Keratinocyte (primary cell): Measurements from ENCODE around the gene MEGF11. TPM values are rescaled to one million over a fixed set of nuclear protein-coding genes. Genes with fewer than 3 reads are reported as not detected.
A peak's percentile ranks its signal among the peaks of the same experiment; 100 is the strongest.

Source experiments
- DNase-seq: peaks from one replicate; pipeline ENCODE4 v3.0.0-alpha.2; 2011; ENCODE audit warnings: low read depth, missing footprints, low spot score
- FAIRE-seq: peaks from 2 replicates; lab custom pipeline; 2011; peaks lifted over from hg19 to GRCh38; lab: Jason Lieb, UNC
- H2AFZ ChIP-seq: 2 replicates; pipeline ENCODE4 v1.6.0; 2012; ENCODE audit warnings: low read length, control low read depth, inconsistent platforms; ENCODE audit not compliant: control insufficient read depth
- H3K27ac ChIP-seq: 2 replicates; pipeline ENCODE4 v1.5.1; 2011; ENCODE audit warnings: low read length; ENCODE audit not compliant: control insufficient read depth, insufficient read depth
- H3K27me3 ChIP-seq: 3 replicates; pipeline ENCODE4 v1.6.0; 2011; ENCODE audit warnings: low read length; ENCODE audit not compliant: control insufficient read depth, insufficient read depth; ENCODE audit errors: extremely low read depth
- H3K36me3 ChIP-seq, 2 experiments: 2 replicates in 1 of 2; 3 replicates in 1 of 2; pipeline ENCODE4 v1.5.1; 2011; ENCODE audit warnings: low read length in 2 of 2, mild to moderate bottlenecking in 1 of 2; ENCODE audit not compliant: control insufficient read depth in 2 of 2, insufficient read depth in 2 of 2; ENCODE audit errors: extremely low read depth in 1 of 2
- H3K4me1 ChIP-seq: 3 replicates; pipeline ENCODE4 v1.5.1; 2011; ENCODE audit warnings: low read length; ENCODE audit not compliant: control insufficient read depth, insufficient read depth; ENCODE audit errors: extremely low read depth
- H3K4me2 ChIP-seq: 3 replicates; pipeline ENCODE4 v1.6.0; 2011; ENCODE audit warnings: low read depth, low read length; ENCODE audit not compliant: control insufficient read depth, insufficient read depth; ENCODE audit errors: extremely low read depth
- H3K4me3 ChIP-seq, 3 experiments: fragments of 200-600 bp in 1 of 3; sonication (generic) in 1 of 3; 2 replicates in 2 of 3; 3 replicates in 1 of 3; pipeline ENCODE4 v1.5.1; 2011 to 2016; ENCODE audit warnings: low read length in 3 of 3, mild to moderate bottlenecking in 3 of 3, control low read depth in 2 of 3, inconsistent platforms in 1 of 3, low read depth in 1 of 3, mixed read lengths in 1 of 3, mixed run types in 1 of 3, moderate library complexity in 1 of 3; ENCODE audit not compliant: control insufficient read depth in 2 of 3, insufficient read depth in 2 of 3; ENCODE audit errors: extremely low read depth in 1 of 3
- H3K79me2 ChIP-seq: 2 replicates; pipeline ENCODE4 v1.6.0; 2012; ENCODE audit warnings: low read length; ENCODE audit not compliant: control insufficient read depth, insufficient read depth
- H3K9ac ChIP-seq: 3 replicates; pipeline ENCODE4 v1.6.0; 2011; ENCODE audit warnings: low read length; ENCODE audit not compliant: control insufficient read depth, insufficient read depth; ENCODE audit errors: extremely low read depth
- H3K9me1 ChIP-seq: 3 replicates; pipeline ENCODE4 v1.6.0; 2011; ENCODE audit warnings: low read length; ENCODE audit not compliant: control insufficient read depth, insufficient read depth; ENCODE audit errors: extremely low read depth
- H3K9me3 ChIP-seq: 2 replicates; pipeline ENCODE4 v1.5.1; 2012; ENCODE audit warnings: low read depth, low read length; ENCODE audit not compliant: control insufficient read depth
- H4K20me1 ChIP-seq: 3 replicates; pipeline ENCODE4 v1.6.0; 2011; ENCODE audit warnings: low read length; ENCODE audit not compliant: control insufficient read depth, insufficient read depth; ENCODE audit errors: extremely low read depth
- EZH2 ChIP-seq: IDR thresholded peaks from one replicate; pipeline ENCODE4 v1.6.1; 2012; ENCODE audit warnings: inconsistent platforms, mild to moderate bottlenecking, low read length, moderate library complexity
- dilution Hi-C: fragments of 300-500 bp; cut with MboI; formaldehyde crosslinking; loops from one replicate; pipeline ENCODE4 v1.7.0; 2020; ENCODE audit warnings: low sequenced_read_pairs; ENCODE audit not compliant: extremely low pct_ligation_motif_present
- polyA plus RNA-seq, 5 experiments: library from polyadenylated mRNA; depleted of rRNA in 3 of 5; stranded (reverse) in 3 of 5; stranded (forward) in 1 of 5; unstranded in 1 of 5; fragments of >200 nt; gene quantifications; 1 replicate in 1 of 5; 2 replicates in 3 of 5; 3 replicates in 1 of 5; pipeline versions ENCODE4 v1.2.1 to v1.2.3, GENCODE V29; 2011 to 2012; ENCODE audit warnings: missing spikeins in 2 of 5, low read depth in 1 of 5, low replicate concordance in 1 of 5
- TF ChIP-seq, protein P1 (sequence below), 3 experiments: IDR thresholded peaks in 1 of 3; conservative IDR thresholded peaks in 1 of 3; optimal IDR thresholded peaks in 1 of 3; 2 replicates in 2 of 3; 3 replicates in 1 of 3; pipeline versions ENCODE3 to v1.5.1; 2011; ENCODE audit warnings: low read length in 3 of 3, mild to moderate bottlenecking in 3 of 3, moderate library complexity in 2 of 3, control low read depth in 1 of 3, inconsistent platforms in 1 of 3; ENCODE audit not compliant: insufficient read depth in 2 of 3; ENCODE audit errors: extremely low read depth in 1 of 3

Gene MEGF11
- polyA plus RNA-seq, 1 donor (not counting 4 experiments of a cell fraction or from before 2014, with no cell fraction given) = not detected

DNA sequence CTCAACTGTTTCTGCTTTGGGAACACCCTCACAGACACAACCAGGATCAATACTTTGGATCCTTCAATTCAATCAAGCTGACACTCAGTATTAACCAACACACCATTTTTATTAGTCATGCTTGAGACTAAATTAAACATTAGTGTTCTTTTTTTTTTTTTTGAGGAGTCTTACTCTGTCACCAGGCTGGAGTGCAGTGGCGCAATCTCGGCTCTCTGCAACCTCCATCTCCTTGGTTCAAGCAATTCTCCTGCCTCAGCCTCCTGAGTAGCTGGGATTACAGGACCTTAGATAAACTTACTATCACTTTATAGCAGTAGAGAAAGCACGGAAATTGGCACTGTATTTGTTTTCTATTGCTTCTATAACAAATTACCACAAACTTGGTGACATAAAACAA, 386.3 kb downstream of the MEGF11 start:
- Histone ChIP-seq H2AFZ (no peak overlapping the region), H3K27ac (no peak overlapping the region), H3K9me3 (no peaks in the 10 kb centered on the region), H3K79me2 (peaks cover 29% of the 10 kb centered on the region), H3K4me3 (no peak overlapping the region), H4K20me1 (peaks cover 3% of the 10 kb centered on the region), H3K27me3 (no peaks in the 10 kb centered on the region), H3K36me3 (no peaks in the 10 kb centered on the region), H3K4me1 (peaks cover 10% of the 10 kb centered on the region), H3K4me2 (no peak overlapping the region), H3K9me1 (no peaks in the 10 kb centered on the region), H3K9ac (no peak overlapping the region)
- no peak for TF ChIP-seq EZH2
- TF ChIP-seq, protein P1, sequence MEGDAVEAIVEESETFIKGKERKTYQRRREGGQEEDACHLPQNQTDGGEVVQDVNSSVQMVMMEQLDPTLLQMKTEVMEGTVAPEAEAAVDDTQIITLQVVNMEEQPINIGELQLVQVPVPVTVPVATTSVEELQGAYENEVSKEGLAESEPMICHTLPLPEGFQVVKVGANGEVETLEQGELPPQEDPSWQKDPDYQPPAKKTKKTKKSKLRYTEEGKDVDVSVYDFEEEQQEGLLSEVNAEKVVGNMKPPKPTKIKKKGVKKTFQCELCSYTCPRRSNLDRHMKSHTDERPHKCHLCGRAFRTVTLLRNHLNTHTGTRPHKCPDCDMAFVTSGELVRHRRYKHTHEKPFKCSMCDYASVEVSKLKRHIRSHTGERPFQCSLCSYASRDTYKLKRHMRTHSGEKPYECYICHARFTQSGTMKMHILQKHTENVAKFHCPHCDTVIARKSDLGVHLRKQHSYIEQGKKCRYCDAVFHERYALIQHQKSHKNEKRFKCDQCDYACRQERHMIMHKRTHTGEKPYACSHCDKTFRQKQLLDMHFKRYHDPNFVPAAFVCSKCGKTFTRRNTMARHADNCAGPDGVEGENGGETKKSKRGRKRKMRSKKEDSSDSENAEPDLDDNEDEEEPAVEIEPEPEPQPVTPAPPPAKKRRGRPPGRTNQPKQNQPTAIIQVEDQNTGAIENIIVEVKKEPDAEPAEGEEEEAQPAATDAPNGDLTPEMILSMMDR (optimal IDR thresholded peaks at IDR 0.05 in 1 of 3, IDR thresholded peaks at IDR 0.05 in 1 of 3, conservative IDR thresholded peaks at IDR 0.05 in 1 of 3; ENCODE audit: extremely low read depth in 1 of 3, insufficient read depth in 2 of 3, low read length in 3 of 3) = no peak
- FAIRE-seq (no peak), DNase-seq (no peak)
- dilution Hi-C loops = no loop called here

DNA sequence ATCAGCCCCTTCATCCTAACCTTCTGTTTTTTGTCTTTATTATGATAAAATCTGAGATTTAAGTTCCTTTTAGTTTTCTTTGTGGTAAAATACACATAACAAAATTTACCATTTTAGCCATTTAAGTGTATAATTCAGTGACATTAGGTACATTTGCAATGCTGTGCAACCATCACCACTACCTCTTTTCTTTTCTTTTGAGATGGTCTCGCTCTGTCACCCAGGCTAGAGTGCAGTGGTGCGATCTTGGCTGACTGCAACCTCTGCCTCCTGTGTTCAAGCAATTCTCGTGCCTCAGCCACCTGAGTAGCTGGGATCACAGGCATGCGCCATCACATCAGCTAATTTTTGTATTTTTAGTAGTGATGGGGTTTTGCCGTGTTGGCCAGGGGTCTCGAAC, 390.4 kb downstream of the MEGF11 start:
- Histone ChIP-seq H2AFZ (peak overlapping the region; percentile 3), H4K20me1 (no peaks in the 10 kb centered on the region)
- no peak for FAIRE-seq

More for the DNA sequence above, 390.4 kb downstream of the MEGF11 start:
- H3K4me2 ChIP-seq = no peak overlapping the region
- H3K9ac ChIP-seq = no peak overlapping the region
- H3K36me3 ChIP-seq = no peaks in the 10 kb centered on the region
- H3K27me3 ChIP-seq = peaks cover 3% of the 10 kb centered on the region
- dilution Hi-C loops = no loop called here
- no peaks in the 10 kb centered on the region for H3K4me1 ChIP-seq
- no peak overlapping the region for H3K27ac ChIP-seq
- H3K9me3 ChIP-seq = no peaks in the 10 kb centered on the region
- H3K9me1 ChIP-seq = no peaks in the 10 kb centered on the region
- no peak for DNase-seq
- TF ChIP-seq EZH2 = no peak
- TF ChIP-seq, protein P1 (optimal IDR thresholded peaks at IDR 0.05 in 1 of 3, IDR thresholded peaks at IDR 0.05 in 1 of 3, conservative IDR thresholded peaks at IDR 0.05 in 1 of 3; ENCODE audit: extremely low read depth in 1 of 3, insufficient read depth in 2 of 3, low read length in 3 of 3) = no peak
- H3K79me2 ChIP-seq = no peaks in the 10 kb centered on the region
- no peak overlapping the region for H3K4me3 ChIP-seq
